Stimulated activated memory B cell treated with anti-CD40 and anti-IgM and Interleukin-4, amounts not matched to agents 10 μg/mL and 1 μg/mL and 100 μg/mL, for 72 hours (primary cell): ENCODE measurements around the gene BRD4.

Source experiments
- ATAC-seq: fragments of 150-1000 bp; cut with Tn5 transposase; 2 replicates; pipeline ENCODE4 v1.10.0; 2021
- H3K27ac Mint-ChIP-seq: one replicate; pipeline ENCODE4 v1.8.0; 2022; ENCODE audit warnings: mild to moderate bottlenecking, mixed read lengths
- H3K27me3 Mint-ChIP-seq: one replicate; pipeline ENCODE4 v1.8.0; 2022; ENCODE audit warnings: mixed read lengths
- H3K36me3 Mint-ChIP-seq: one replicate; pipeline ENCODE4 v1.8.0; 2022; ENCODE audit warnings: mixed read lengths
- H3K4me1 Mint-ChIP-seq: one replicate; pipeline ENCODE4 v1.8.0; 2022; ENCODE audit warnings: mixed read lengths
- H3K4me3 Mint-ChIP-seq: one replicate; pipeline ENCODE4 v1.8.0; 2022; ENCODE audit warnings: mild to moderate bottlenecking, moderate library complexity, mixed read lengths
- H3K9me3 Mint-ChIP-seq: one replicate; pipeline ENCODE4 v1.8.0; 2022; ENCODE audit warnings: mixed read lengths

The BRD4 gene

GRCh38 chr19:15332311-15332996 is at the start of gene BRD4:
Gene BRD4 (minus strand): TSS chr19:15332539. CDS start chr19:15273099, 59,440 bp downstream.
- Mint-ChIP-seq H3K4me1 (peaks cover 63% of the 10 kb centered on the region), H3K36me3 (peaks cover 24% of the 10 kb centered on the region), H3K27me3 (no peaks in the 10 kb centered on the region), H3K9me3 (no peaks in the 10 kb centered on the region), H3K27ac (peak within 1 kb of the TSS; percentile 91), H3K4me3 (peak within 1 kb of the TSS; percentile 96)
- peak; percentile 80 for ATAC-seq

GRCh38 chr19:15381864-15382263 is 49.5 kb upstream of the BRD4 start:
- peak overlapping the region; percentile 9 for H3K27ac Mint-ChIP-seq

GRCh38 chr19:15381429-15381828 is 49.1 kb upstream of the BRD4 start:
- no peaks in the 10 kb centered on the region for H3K9me3 Mint-ChIP-seq
- H3K4me1 Mint-ChIP-seq, result peaks cover 38% of the 10 kb centered on the region
- no peak for ATAC-seq
- no peaks in the 10 kb centered on the region for H3K36me3 Mint-ChIP-seq
- H3K27ac Mint-ChIP-seq, result peak overlapping the region; percentile 9
- no peak overlapping the region for H3K4me3 Mint-ChIP-seq
- no peaks in the 10 kb centered on the region for H3K27me3 Mint-ChIP-seq

More at GRCh38 chr19:15381864-15382263, 49.5 kb upstream of the BRD4 start:
- H3K9me3 Mint-ChIP-seq, result no peaks in the 10 kb centered on the region
- H3K4me1 Mint-ChIP-seq, result peaks cover 34% of the 10 kb centered on the region
- H3K4me3 Mint-ChIP-seq, result no peak overlapping the region
- no peaks in the 10 kb centered on the region for H3K36me3 Mint-ChIP-seq
- H3K27me3 Mint-ChIP-seq, result no peaks in the 10 kb centered on the region
- no peak for ATAC-seq

GRCh38 chr19:15379999-15380647 is 47.8 kb upstream of the BRD4 start:
- H3K27me3 Mint-ChIP-seq, result no peaks in the 10 kb centered on the region
- H3K27ac Mint-ChIP-seq, result peak overlapping the region; percentile 97
- peak overlapping the region; percentile 95 for H3K4me3 Mint-ChIP-seq
- H3K4me1 Mint-ChIP-seq, result peaks cover 38% of the 10 kb centered on the region
- peak; percentile 37 for ATAC-seq
- H3K9me3 Mint-ChIP-seq, result no peaks in the 10 kb centered on the region
- H3K36me3 Mint-ChIP-seq, result no peaks in the 10 kb centered on the region

GRCh38 chr19:15379083-15379998 is 47.0 kb upstream of the BRD4 start, which contains the start of gene AKAP8:
Gene AKAP8 (minus strand): TSS chr19:15379787. CDS start chr19:15379731, 56 bp downstream.
- peak; percentile 96 for ATAC-seq
- Mint-ChIP-seq H3K27ac (peak within 1 kb of the TSS; percentile 97), H3K9me3 (no peaks in the 10 kb centered on the region), H3K4me3 (peak within 1 kb of the TSS; percentile 95), H3K27me3 (no peaks in the 10 kb centered on the region), H3K4me1 (peaks cover 44% of the 10 kb centered on the region), H3K36me3 (no peaks in the 10 kb centered on the region)

GRCh38 chr19:15378534-15379082 is 46.3 kb upstream of the BRD4 start:
- no peak for ATAC-seq
- no peaks in the 10 kb centered on the region for H3K9me3 Mint-ChIP-seq
- peaks cover 4% of the 10 kb centered on the region for H3K36me3 Mint-ChIP-seq

GRCh38 chr19:15374796-15375440 is 42.6 kb upstream of the BRD4 start:
- Mint-ChIP-seq H3K27ac (no peak overlapping the region), H3K27me3 (no peaks in the 10 kb centered on the region), H3K4me1 (peaks cover 31% of the 10 kb centered on the region), H3K4me3 (no peak overlapping the region), H3K9me3 (no peaks in the 10 kb centered on the region), H3K36me3 (peaks cover 29% of the 10 kb centered on the region)
- no peak for ATAC-seq

More at GRCh38 chr19:15378534-15379082, 46.3 kb upstream of the BRD4 start:
- peaks cover 44% of the 10 kb centered on the region for H3K4me1 Mint-ChIP-seq
- H3K4me3 Mint-ChIP-seq, result peak overlapping the region; percentile 95
- peak overlapping the region; percentile 97 for H3K27ac Mint-ChIP-seq
- no peaks in the 10 kb centered on the region for H3K27me3 Mint-ChIP-seq

- H3K4me1 Mint-ChIP-seq, result peaks cover 31% of the 10 kb centered on the region
- no peaks in the 10 kb centered on the region for H3K27me3 Mint-ChIP-seq
- no peak overlapping the region for H3K4me3 Mint-ChIP-seq
- no peaks in the 10 kb centered on the region for H3K9me3 Mint-ChIP-seq
- peaks cover 35% of the 10 kb centered on the region for H3K36me3 Mint-ChIP-seq
- ATAC-seq, result no peak
- no peak overlapping the region for H3K27ac Mint-ChIP-seq
Measured at GRCh38 chr19:15374105-15374651, 41.8 kb upstream of the BRD4 start.

GRCh38 chr19:15373644-15374043 is 41.3 kb upstream of the BRD4 start:
- Mint-ChIP-seq H3K4me3 (no peak overlapping the region), H3K27ac (no peak overlapping the region)

GRCh38 chr19:15372891-15373301 is 40.6 kb upstream of the BRD4 start:
- no peak for ATAC-seq
- Mint-ChIP-seq H3K36me3 (peaks cover 48% of the 10 kb centered on the region), H3K4me3 (no peak overlapping the region), H3K9me3 (no peaks in the 10 kb centered on the region), H3K27ac (no peak overlapping the region), H3K4me1 (peaks cover 34% of the 10 kb centered on the region), H3K27me3 (no peaks in the 10 kb centered on the region)

More at GRCh38 chr19:15373644-15374043, 41.3 kb upstream of the BRD4 start:
- Mint-ChIP-seq H3K9me3 (no peaks in the 10 kb centered on the region), H3K36me3 (peaks cover 40% of the 10 kb centered on the region), H3K4me1 (peaks cover 33% of the 10 kb centered on the region), H3K27me3 (no peaks in the 10 kb centered on the region)
- ATAC-seq, result no peak

- Mint-ChIP-seq H3K9me3 (no peaks in the 10 kb centered on the region), H3K27ac (no peak overlapping the region), H3K36me3 (peaks cover 52% of the 10 kb centered on the region), H3K4me3 (no peak overlapping the region), H3K27me3 (no peaks in the 10 kb centered on the region), H3K4me1 (peaks cover 29% of the 10 kb centered on the region)
- ATAC-seq, result no peak
Measured at GRCh38 chr19:15372470-15372869, 40.1 kb upstream of the BRD4 start.

- peaks cover 56% of the 10 kb centered on the region for H3K36me3 Mint-ChIP-seq
- peaks cover 23% of the 10 kb centered on the region for H3K4me1 Mint-ChIP-seq
- ATAC-seq, result no peak
- H3K4me3 Mint-ChIP-seq, result no peak overlapping the region
- H3K27me3 Mint-ChIP-seq, result no peaks in the 10 kb centered on the region
- H3K9me3 Mint-ChIP-seq, result no peaks in the 10 kb centered on the region
- no peak overlapping the region for H3K27ac Mint-ChIP-seq
Measured at GRCh38 chr19:15371786-15372380, 39.5 kb upstream of the BRD4 start.

- H3K4me1 Mint-ChIP-seq, result peaks cover 19% of the 10 kb centered on the region
- H3K4me3 Mint-ChIP-seq, result no peak overlapping the region
- H3K27me3 Mint-ChIP-seq, result no peaks in the 10 kb centered on the region
- ATAC-seq, result no peak
- H3K27ac Mint-ChIP-seq, result no peak overlapping the region
- H3K9me3 Mint-ChIP-seq, result no peaks in the 10 kb centered on the region
- peaks cover 56% of the 10 kb centered on the region for H3K36me3 Mint-ChIP-seq
Measured at GRCh38 chr19:15371119-15371518, 38.8 kb upstream of the BRD4 start.

GRCh38 chr19:15369594-15369891 is 37.2 kb upstream of the BRD4 start:
- Mint-ChIP-seq H3K27me3 (no peaks in the 10 kb centered on the region), H3K4me3 (no peak overlapping the region), H3K27ac (no peak overlapping the region), H3K9me3 (no peaks in the 10 kb centered on the region), H3K4me1 (peaks cover 16% of the 10 kb centered on the region), H3K36me3 (peaks cover 69% of the 10 kb centered on the region)
- ATAC-seq, result no peak
